SJSA1 (cell line): ENCODE measurements around the gene PRDM11. TPM values are rescaled to one million over a fixed set of nuclear protein-coding genes. Genes with fewer than 3 reads are reported as not detected.
"Not testable (repeated sequence)": the region's sequence is repeated elsewhere in the genome, so short reads cannot be mapped to it uniquely, and the experiment has no call there.

Experiments
- DNase-seq, 2 experiments: peaks; one replicate each; pipeline ENCODE4 v3.0.0-alpha.2; 2015 to 2020; ENCODE audit warnings: low spot score in 2 of 2, low read depth in 1 of 2
- H3K27ac ChIP-seq: fragments of 250-450 bp; sonication (Bioruptor Pico); 2 replicates; pipeline ENCODE4 v1.5.1; 2020; ENCODE audit warnings: mild to moderate bottlenecking, moderate library complexity
- H3K27me3 ChIP-seq: fragments of 250-450 bp; sonication (Bioruptor Pico); replicated peaks from 2 replicates; pipeline ENCODE4 v1.5.1; 2020; ENCODE audit warnings: mild to moderate bottlenecking, moderate library complexity
- H3K36me3 ChIP-seq: fragments of 250-450 bp; sonication (Bioruptor Pico); 2 replicates; pipeline ENCODE4 v1.5.1; 2020; ENCODE audit warnings: mild to moderate bottlenecking
- H3K4me1 ChIP-seq: fragments of 250-450 bp; sonication (Bioruptor Pico); replicated peaks from 2 replicates; pipeline ENCODE4 v1.6.1; 2021; ENCODE audit warnings: mild to moderate bottlenecking
- H3K4me3 ChIP-seq: fragments of 250-450 bp; sonication (Bioruptor Pico); 2 replicates; pipeline ENCODE4 v1.5.1; 2020; ENCODE audit warnings: mild to moderate bottlenecking
- H3K9me3 ChIP-seq: fragments of 250-450 bp; sonication (Bioruptor Pico); replicated peaks from 2 replicates; pipeline ENCODE4 v1.5.1; 2020; ENCODE audit warnings: mild to moderate bottlenecking
- total RNA-seq: library from RNA; depleted of rRNA; stranded (reverse); fragments of >200 nt; shearing (Covaris generic); gene quantifications from 2 replicates; pipeline ENCODE4 v1.2.3, GENCODE V29; 2014

PRDM11 gene
- total RNA-seq, 1 experiment from 2014 or later: 6.7 TPM

GRCh38 chr11:45108070-45109064 is 38.1 kb upstream of the PRDM11 start:
- Histone ChIP-seq H3K4me1 (no peaks in the 10 kb centered on the region), H3K36me3 (no peaks in the 10 kb centered on the region), H3K4me3 (no peak overlapping the region), H3K27me3 (peaks cover 12% of the 10 kb centered on the region), H3K27ac (no peak overlapping the region), H3K9me3 (no peaks in the 10 kb centered on the region)
- no peak for DNase-seq

GRCh38 chr11:45109400-45109799 is 37.0 kb upstream of the PRDM11 start:
- H3K4me1 ChIP-seq: no peaks in the 10 kb centered on the region
- no peaks in the 10 kb centered on the region for H3K36me3 ChIP-seq
- H3K4me3 ChIP-seq: no peak overlapping the region
- H3K27ac ChIP-seq: no peak overlapping the region
- H3K27me3 ChIP-seq: peaks cover 12% of the 10 kb centered on the region
- no peak for DNase-seq
- no peaks in the 10 kb centered on the region for H3K9me3 ChIP-seq

GRCh38 chr11:45110562-45110961 is 35.9 kb upstream of the PRDM11 start:
- no peak overlapping the region for H3K4me3 ChIP-seq
- H3K27ac ChIP-seq: no peak overlapping the region
- no peaks in the 10 kb centered on the region for H3K4me1 ChIP-seq
- no peaks in the 10 kb centered on the region for H3K36me3 ChIP-seq
- no peaks in the 10 kb centered on the region for H3K9me3 ChIP-seq
- peaks cover 12% of the 10 kb centered on the region for H3K27me3 ChIP-seq
- DNase-seq: peak; percentile 62 to 73

GRCh38 chr11:45113807-45114206 is 32.6 kb upstream of the PRDM11 start:
- Histone ChIP-seq H3K27ac (no peak overlapping the region), H3K4me1 (no peaks in the 10 kb centered on the region), H3K27me3 (peaks cover 16% of the 10 kb centered on the region), H3K36me3 (no peaks in the 10 kb centered on the region), H3K4me3 (no peak overlapping the region), H3K9me3 (no peaks in the 10 kb centered on the region)
- DNase-seq: no peak

- not testable (repeated sequence) for H3K4me1 ChIP-seq, DNase-seq, H3K27ac ChIP-seq, H3K4me3 ChIP-seq, H3K9me3 ChIP-seq, H3K36me3 ChIP-seq
- peaks cover 14% of the 10 kb centered on the region for H3K27me3 ChIP-seq
These were observed 18.6 kb upstream of the PRDM11 start for GRCh38 chr11:45127836-45128235.

- peak in 1 of 2 experiments; percentile 22 for DNase-seq
- H3K36me3 ChIP-seq: no peaks in the 10 kb centered on the region
- no peaks in the 10 kb centered on the region; the same call in 1 of the 2 replicates for H3K4me1 ChIP-seq
- peaks cover 37% of the 10 kb centered on the region for H3K27me3 ChIP-seq
- H3K9me3 ChIP-seq: no peaks in the 10 kb centered on the region
- H3K4me3 ChIP-seq: no peak overlapping the region
- no peak overlapping the region for H3K27ac ChIP-seq
These were observed 12.6 kb upstream of the PRDM11 start for GRCh38 chr11:45133878-45134277.

GRCh38 chr11:45141171-45141570 is 5.3 kb upstream of the PRDM11 start:
- Histone ChIP-seq H3K27ac (no peak overlapping the region), H3K27me3 (peaks cover 20% of the 10 kb centered on the region), H3K4me1 (peaks cover 8% of the 10 kb centered on the region), H3K4me3 (no peak overlapping the region), H3K36me3 (no peaks in the 10 kb centered on the region), H3K9me3 (no peaks in the 10 kb centered on the region)
- peak in 1 of 2 experiments; percentile 30 for DNase-seq

- Histone ChIP-seq H3K27me3 (peaks cover 20% of the 10 kb centered on the region), H3K4me1 (peaks cover 8% of the 10 kb centered on the region), H3K36me3 (no peaks in the 10 kb centered on the region; the same call in 1 of the 2 replicates), H3K4me3 (no peak overlapping the region), H3K9me3 (no peaks in the 10 kb centered on the region), H3K27ac (no peak overlapping the region)
- peak in 1 of 2 experiments; percentile 37 for DNase-seq
These were observed 4.8 kb upstream of the PRDM11 start for GRCh38 chr11:45141631-45142030.

- Histone ChIP-seq H3K4me3 (no peak overlapping the region), H3K9me3 (no peaks in the 10 kb centered on the region), H3K4me1 (peaks cover 10% of the 10 kb centered on the region), H3K36me3 (peaks cover 3% of the 10 kb centered on the region; the same call in 1 of the 2 replicates), H3K27me3 (peaks cover 19% of the 10 kb centered on the region), H3K27ac (no peak overlapping the region)
- peak in 1 of 2 experiments; percentile 38 for DNase-seq
These were observed 4.0 kb upstream of the PRDM11 start for GRCh38 chr11:45142241-45143055.

- H3K27ac ChIP-seq: no peak overlapping the region
- peaks cover 17% of the 10 kb centered on the region for H3K4me1 ChIP-seq
- no peak overlapping the region for H3K4me3 ChIP-seq
- peaks cover 9% of the 10 kb centered on the region for H3K27me3 ChIP-seq
- DNase-seq: no peak
- peaks cover 3% of the 10 kb centered on the region; the same call in 1 of the 2 replicates for H3K36me3 ChIP-seq
- H3K9me3 ChIP-seq: no peaks in the 10 kb centered on the region
These were observed 2.9 kb upstream of the PRDM11 start for GRCh38 chr11:45143494-45143893.

GRCh38 chr11:45144126-45145082 is 2.0 kb upstream of the PRDM11 start:
- peaks cover 3% of the 10 kb centered on the region; the same call in 1 of the 2 replicates for H3K36me3 ChIP-seq

GRCh38 chr11:45145083-45145378 is 1.4 kb upstream of the PRDM11 start:
- Histone ChIP-seq H3K27ac (no peak overlapping the region), H3K4me1 (peaks cover 17% of the 10 kb centered on the region), H3K36me3 (peaks cover 3% of the 10 kb centered on the region; the same call in 1 of the 2 replicates), H3K27me3 (peaks cover under 1% of the 10 kb centered on the region), H3K4me3 (no peak overlapping the region), H3K9me3 (no peaks in the 10 kb centered on the region; the same call in 1 of the 2 replicates)
- no peak for DNase-seq

More at GRCh38 chr11:45144126-45145082, 2.0 kb upstream of the PRDM11 start:
- no peak overlapping the region for H3K4me3 ChIP-seq
- peak in 1 of 2 experiments; percentile 40 for DNase-seq
- no peak overlapping the region for H3K27ac ChIP-seq
- no peaks in the 10 kb centered on the region; the same call in 1 of the 2 replicates for H3K9me3 ChIP-seq
- H3K27me3 ChIP-seq: peaks cover 5% of the 10 kb centered on the region
- peaks cover 17% of the 10 kb centered on the region for H3K4me1 ChIP-seq
